Measurements from ENCODE around the gene ASB10.

Gene ASB10

DNA sequence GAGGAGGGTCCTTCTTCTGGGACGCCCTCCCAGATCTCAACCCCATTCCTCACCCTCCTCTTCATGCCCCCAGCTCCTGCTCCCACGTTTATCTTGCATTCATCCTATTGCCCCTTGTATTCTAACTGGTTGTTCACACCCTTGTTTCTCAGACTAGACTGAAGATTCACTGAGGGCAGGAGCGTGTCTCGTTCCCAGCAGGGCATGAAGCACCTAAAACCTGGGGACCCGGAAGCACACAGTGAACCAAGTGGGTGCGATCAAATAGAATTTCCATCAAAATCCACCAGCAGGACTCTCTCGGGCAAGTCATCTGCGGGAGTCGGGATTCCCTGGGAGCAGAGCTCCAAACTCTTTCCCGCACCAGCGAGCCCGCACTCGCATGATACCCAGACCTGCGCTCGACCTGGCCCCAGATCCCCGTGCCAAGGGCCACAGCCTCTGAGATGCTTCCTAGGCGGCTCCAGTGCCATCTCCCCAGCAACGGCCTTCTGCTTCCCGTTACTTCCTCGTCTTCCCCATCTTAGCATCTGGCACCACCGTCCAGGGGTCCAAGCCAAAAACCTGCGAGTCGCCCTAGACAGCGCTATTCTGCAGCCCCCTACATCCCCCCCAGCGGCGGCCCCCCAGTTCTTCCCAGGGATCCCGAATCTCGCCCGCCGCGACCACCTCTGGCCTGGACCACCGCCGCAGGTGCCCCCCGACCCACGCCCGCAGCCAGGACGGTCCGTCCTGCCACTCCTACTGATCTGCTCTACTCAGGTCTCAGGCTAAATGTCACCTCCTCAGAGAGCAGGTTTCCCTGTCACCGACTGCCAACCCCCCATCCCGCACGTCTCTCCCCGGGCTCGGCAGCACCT lies 13.4 kb downstream of the ASB10 start:
- H3K27ac ChIP-seq (ENCODE audit: low read length), result no peak overlapping the region
- H2AFZ ChIP-seq (ENCODE audit: low read depth, low read length), result no peak overlapping the region
- no peaks in the 10 kb centered on the region for H3K79me2 ChIP-seq (ENCODE audit: insufficient read depth, low read length)
- 0 out of 2 replicates have a peak, but pooled peaks cover 4% of the 10 kb centered on the region for H4K20me1 ChIP-seq (ENCODE audit: insufficient read depth, low read length)
- no peaks in the 10 kb centered on the region for H3K36me3 ChIP-seq (ENCODE audit: insufficient read depth, low read length)
- DNase-seq, result no peak
- peaks cover 14% of the 10 kb centered on the region for H3K27me3 ChIP-seq (ENCODE audit: insufficient read depth, low read length, poor library complexity)
- H3K4me3 ChIP-seq (ENCODE audit: low read depth in 1 of 2, low read length in 2 of 2), result no peak overlapping the region
- H3K9ac ChIP-seq (ENCODE audit: low read depth, low read length), result no peak overlapping the region
- no peaks in the 10 kb centered on the region for H3K9me3 ChIP-seq (ENCODE audit: insufficient read depth, low read length, severe bottlenecking)
- ATAC-seq (ENCODE audit: insufficient read depth, low read depth), result no peak
- H3K4me2 ChIP-seq (ENCODE audit: insufficient read depth, low read length), result no peak overlapping the region
- no peak for TF ChIP-seq EZH2 (IDR thresholded peaks at IDR 0.05; ENCODE audit: borderline replicate concordance, low read depth, low read length, severe bottlenecking)
- TF ChIP-seq, protein P1, sequence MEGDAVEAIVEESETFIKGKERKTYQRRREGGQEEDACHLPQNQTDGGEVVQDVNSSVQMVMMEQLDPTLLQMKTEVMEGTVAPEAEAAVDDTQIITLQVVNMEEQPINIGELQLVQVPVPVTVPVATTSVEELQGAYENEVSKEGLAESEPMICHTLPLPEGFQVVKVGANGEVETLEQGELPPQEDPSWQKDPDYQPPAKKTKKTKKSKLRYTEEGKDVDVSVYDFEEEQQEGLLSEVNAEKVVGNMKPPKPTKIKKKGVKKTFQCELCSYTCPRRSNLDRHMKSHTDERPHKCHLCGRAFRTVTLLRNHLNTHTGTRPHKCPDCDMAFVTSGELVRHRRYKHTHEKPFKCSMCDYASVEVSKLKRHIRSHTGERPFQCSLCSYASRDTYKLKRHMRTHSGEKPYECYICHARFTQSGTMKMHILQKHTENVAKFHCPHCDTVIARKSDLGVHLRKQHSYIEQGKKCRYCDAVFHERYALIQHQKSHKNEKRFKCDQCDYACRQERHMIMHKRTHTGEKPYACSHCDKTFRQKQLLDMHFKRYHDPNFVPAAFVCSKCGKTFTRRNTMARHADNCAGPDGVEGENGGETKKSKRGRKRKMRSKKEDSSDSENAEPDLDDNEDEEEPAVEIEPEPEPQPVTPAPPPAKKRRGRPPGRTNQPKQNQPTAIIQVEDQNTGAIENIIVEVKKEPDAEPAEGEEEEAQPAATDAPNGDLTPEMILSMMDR (IDR thresholded peaks at IDR 0.05; ENCODE audit: borderline replicate concordance, extremely low read depth, low read length, poor library complexity, severe bottlenecking), result no peak
- H3K4me1 ChIP-seq (ENCODE audit: insufficient read depth, low read length), result no peaks in the 10 kb centered on the region; the same call in 1 of the 2 replicates

DNA sequence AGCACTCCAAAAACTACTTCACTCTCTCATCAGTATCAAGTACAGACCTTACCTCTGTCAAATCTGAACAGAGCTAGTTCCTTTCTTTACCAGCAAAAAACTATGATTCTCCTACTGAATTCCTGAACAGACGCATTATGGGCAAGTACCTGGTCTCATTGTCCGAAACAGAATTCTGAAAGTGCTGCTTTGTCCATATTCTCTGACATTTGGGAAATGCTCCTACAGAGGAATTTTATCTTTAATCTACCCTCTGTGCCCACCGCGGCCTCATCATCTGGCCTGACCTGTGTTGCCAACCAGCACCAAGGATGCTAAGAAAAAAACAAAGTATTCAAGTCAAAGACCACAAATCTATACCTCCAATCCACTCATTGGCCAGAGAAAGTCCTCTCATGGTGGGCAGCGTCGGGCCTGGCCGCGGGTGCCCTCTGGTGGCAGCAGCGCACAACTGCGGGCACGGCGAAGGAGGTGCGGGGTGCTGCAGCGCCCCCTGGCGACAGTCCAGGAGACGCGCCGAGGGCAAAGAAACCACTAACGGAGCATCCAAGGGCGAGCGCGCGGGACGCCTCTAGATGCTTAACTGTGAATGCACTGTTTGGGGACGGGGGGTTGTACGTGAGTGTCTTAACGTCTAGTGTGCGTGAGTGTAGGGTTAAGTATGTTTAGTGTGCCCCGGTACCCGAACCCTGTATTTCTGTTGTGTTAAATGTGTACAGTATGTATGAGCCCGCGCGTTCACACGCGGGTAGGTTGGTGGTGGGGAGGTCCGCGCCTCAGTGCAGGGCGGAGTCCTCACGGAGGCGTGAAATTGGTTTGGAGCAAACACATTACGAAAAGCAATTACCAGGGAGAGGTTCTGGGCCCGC lies 14.5 kb downstream of the ASB10 start:
- H3K36me3 ChIP-seq (ENCODE audit: insufficient read depth, low read length), result no peaks in the 10 kb centered on the region
- TF ChIP-seq EZH2 (IDR thresholded peaks at IDR 0.05; ENCODE audit: borderline replicate concordance, low read depth, low read length, severe bottlenecking), result no peak
- TF ChIP-seq, protein P1 (IDR thresholded peaks at IDR 0.05; ENCODE audit: borderline replicate concordance, extremely low read depth, low read length, poor library complexity, severe bottlenecking), result peak; percentile 100
- H3K9me3 ChIP-seq (ENCODE audit: insufficient read depth, low read length, severe bottlenecking), result no peaks in the 10 kb centered on the region
- no peak overlapping the region for H3K4me3 ChIP-seq (ENCODE audit: low read depth in 1 of 2, low read length in 2 of 2)
- H3K27me3 ChIP-seq (ENCODE audit: insufficient read depth, low read length, poor library complexity), result peaks cover 11% of the 10 kb centered on the region
- peak; percentile 92 for ATAC-seq (ENCODE audit: insufficient read depth, low read depth)
- H4K20me1 ChIP-seq (ENCODE audit: insufficient read depth, low read length), result no peaks in the 10 kb centered on the region
- H3K9ac ChIP-seq (ENCODE audit: low read depth, low read length), result no peak overlapping the region
- H3K4me2 ChIP-seq (ENCODE audit: insufficient read depth, low read length), result no peak overlapping the region
- H2AFZ ChIP-seq (ENCODE audit: low read depth, low read length), result no peak overlapping the region
- no peaks in the 10 kb centered on the region for H3K79me2 ChIP-seq (ENCODE audit: insufficient read depth, low read length)
- peak; percentile 74 for DNase-seq
- no peak overlapping the region for H3K27ac ChIP-seq (ENCODE audit: low read length)
- H3K4me1 ChIP-seq (ENCODE audit: insufficient read depth, low read length), result no peaks in the 10 kb centered on the region; the same call in 1 of the 2 replicates

DNA sequence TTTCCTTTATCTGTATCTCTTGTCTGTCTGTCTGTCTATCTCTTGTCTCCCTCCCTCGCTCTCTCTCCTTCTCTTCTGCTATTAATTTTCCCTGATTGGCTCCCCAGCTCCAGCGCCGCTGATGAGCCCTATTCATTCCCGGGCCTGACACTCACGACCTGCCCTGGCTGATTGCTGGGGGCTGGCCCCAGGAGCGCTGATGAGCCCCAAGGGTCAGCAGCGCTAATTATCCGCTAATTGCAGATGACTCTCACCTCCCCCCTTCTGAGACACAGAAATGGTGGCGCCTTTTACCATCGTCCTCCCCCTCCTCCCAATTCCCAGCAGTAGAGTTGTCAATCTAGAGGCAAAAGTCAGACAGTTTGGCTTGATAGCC lies 18.3 kb downstream of the ASB10 start:
- H3K79me2 ChIP-seq (ENCODE audit: insufficient read depth, low read length), result no peaks in the 10 kb centered on the region
- H3K4me1 ChIP-seq (ENCODE audit: insufficient read depth, low read length), result no peaks in the 10 kb centered on the region; the same call in 1 of the 2 replicates
- no peak for TF ChIP-seq EZH2 (IDR thresholded peaks at IDR 0.05; ENCODE audit: borderline replicate concordance, low read depth, low read length, severe bottlenecking)
- TF ChIP-seq, protein P1 (IDR thresholded peaks at IDR 0.05; ENCODE audit: borderline replicate concordance, extremely low read depth, low read length, poor library complexity, severe bottlenecking), result no peak
- ATAC-seq (ENCODE audit: insufficient read depth, low read depth) (no peak), DNase-seq (no peak)
- H3K27ac ChIP-seq (ENCODE audit: low read length), result no peak overlapping the region
- H2AFZ ChIP-seq (ENCODE audit: low read depth, low read length), result no peak overlapping the region
- H4K20me1 ChIP-seq (ENCODE audit: insufficient read depth, low read length), result no peaks in the 10 kb centered on the region
- H3K4me3 ChIP-seq (ENCODE audit: low read depth in 1 of 2, low read length in 2 of 2), result no peak overlapping the region
- no peaks in the 10 kb centered on the region for H3K9me3 ChIP-seq (ENCODE audit: insufficient read depth, low read length, severe bottlenecking)
- H3K36me3 ChIP-seq (ENCODE audit: insufficient read depth, low read length), result no peaks in the 10 kb centered on the region
- H3K4me2 ChIP-seq (ENCODE audit: insufficient read depth, low read length), result no peak overlapping the region
- no peak overlapping the region for H3K9ac ChIP-seq (ENCODE audit: low read depth, low read length)
- peaks cover 28% of the 10 kb centered on the region for H3K27me3 ChIP-seq (ENCODE audit: insufficient read depth, low read length, poor library complexity)

All from DND-41 (cell line).